H1 (cell line): Measurements from ENCODE around the gene TOMM40. TPM values are rescaled to one million over a fixed set of nuclear protein-coding genes. Genes with fewer than 3 reads are reported as not detected.

Experiments used
- BRCA1 ChIP-seq: IDR thresholded peaks from 2 replicates; pipeline ENCODE4 v1.6.1; 2012; ENCODE audit warnings: low read depth, low read length, improper control_type of control experiment
- CHD1 ChIP-seq: IDR thresholded peaks from 2 replicates; pipeline ENCODE4 v1.6.1; 2012; ENCODE audit warnings: low read depth, low read length, improper control_type of control experiment
- EGR1 ChIP-seq: IDR thresholded peaks from 2 replicates; pipeline ENCODE4 v1.6.1; 2011; ENCODE audit warnings: low read depth, low read length, borderline replicate concordance
- EP300 ChIP-seq, 2 experiments: IDR thresholded peaks; 1 replicate in 1 of 2; 2 replicates in 1 of 2; pipeline ENCODE4 v1.6.1; 2011 to 2012; ENCODE audit warnings: low read depth in 2 of 2, low read length in 2 of 2, mild to moderate bottlenecking in 2 of 2, borderline replicate concordance in 1 of 2, inconsistent platforms in 1 of 2, moderate library complexity in 1 of 2
- FOSL1 ChIP-seq: IDR thresholded peaks from 2 replicates; pipeline ENCODE4 v1.6.1; 2011; ENCODE audit warnings: mild to moderate bottlenecking, low read depth, low read length, moderate library complexity; ENCODE audit not compliant: insufficient read depth
- HDAC2 ChIP-seq, 2 experiments: fragments of 300-600 bp in 1 of 2; sonication (generic) in 1 of 2; IDR thresholded peaks; 2 replicates each; pipeline ENCODE4 v1.6.1; 2011 to 2012; ENCODE audit warnings: low read depth in 2 of 2, low read length in 2 of 2, mild to moderate bottlenecking in 2 of 2, moderate library complexity in 2 of 2, borderline replicate concordance in 1 of 2, inconsistent platforms in 1 of 2
- MAX ChIP-seq: IDR thresholded peaks from 2 replicates; pipeline ENCODE4 v1.6.1; 2012; ENCODE audit warnings: inconsistent platforms
- polyA plus RNA-seq, 7 experiments: library from polyadenylated mRNA; depleted of rRNA in 3 of 7; stranded (reverse) in 5 of 7; unstranded in 2 of 7; fragments of >200 nt in 5 of 7; fragments of 200-250 nt in 2 of 7; gene quantifications; 1 replicate in 5 of 7; 2 replicates in 1 of 7; 4 replicates in 1 of 7; pipeline versions ENCODE4 v1.2.1 to v1.2.3, GENCODE V29; 2011 to 2013; ENCODE audit warnings: missing spikeins in 2 of 7, mixed read lengths in 2 of 7
- total RNA-seq: library from RNA; stranded (reverse); fragmentation: NEBNext Ultra II Directional; extraction: Animal tissue kit (Norgen Biotek cat#: 25700); gene quantifications from 2 replicates; pipeline ENCODE4 v1.2.1, GENCODE V29; 2021

Gene TOMM40
- total and polyA plus RNA-seq, 2 of the 8 experiments (the other 6 are each of a cell fraction or from before 2014, with no cell fraction given): 154 to 179 TPM

GRCh38 chr19:44869733-44870470 is 21.2 kb upstream of the TOMM40 start (continued):
- no peak for TF ChIP-seq FOSL1
- no peak for TF ChIP-seq EGR1
- no peak for TF ChIP-seq EP300 (IDR thresholded peaks at IDR 0.05; ENCODE audit: borderline replicate concordance in 1 of 2, low read depth in 2 of 2, low read length in 2 of 2)
- TF ChIP-seq BRCA1: no peak
- TF ChIP-seq MAX: no peak
- TF ChIP-seq HDAC2 (IDR thresholded peaks at IDR 0.05; ENCODE audit: borderline replicate concordance in 1 of 2, low read depth in 2 of 2, low read length in 2 of 2): no peak
- no peak for TF ChIP-seq CHD1
- TF ChIP-seq, all 59 proteins: peak for 0
